Measurements from ENCODE around the gene CORO7. TPM values are rescaled to one million over a fixed set of nuclear protein-coding genes. Genes with fewer than 3 reads are reported as not detected.

The CORO7 gene
- total and polyA plus RNA-seq, 7 experiments from 2014 or later, result 29.6 to 572 (median 141) TPM

DNA sequence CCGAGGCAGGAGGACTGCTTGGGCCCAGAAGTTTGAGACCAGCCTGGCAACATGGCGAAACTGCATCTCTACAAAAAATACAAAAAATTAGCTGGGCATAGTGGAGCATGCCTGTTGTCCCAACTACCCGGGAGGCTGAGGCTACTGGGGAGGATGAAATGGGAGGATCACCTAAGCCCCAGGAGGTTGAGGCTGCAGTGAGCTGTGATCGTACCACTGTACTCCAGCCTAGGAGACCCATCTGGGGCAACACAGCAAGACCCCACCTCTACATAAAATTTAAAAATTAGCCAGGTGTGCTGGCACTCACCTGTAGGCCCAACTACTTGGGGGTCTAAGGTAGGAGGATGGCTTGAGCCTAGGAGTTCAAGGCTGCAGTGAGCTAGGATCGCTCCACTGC, 67.1 kb downstream of the CORO7 start:
- no peaks in the 10 kb centered on the region for H3K9me3 ChIP-seq (ENCODE audit: control insufficient read depth in 2 of 3, low read length in 3 of 3)
- CTCF ChIA-PET, result interaction anchor here (1.2 kb wide), 1 partner anchor 20 kb away, joined by 3 read pairs; no protein-coding TSS in a partner anchor
- no peak for ATAC-seq
- H3K27me3 ChIP-seq (ENCODE audit: control insufficient read depth in 2 of 2, insufficient read depth in 2 of 2, low read length in 2 of 2), result no peaks in the 10 kb centered on the region
- H3K4me1 ChIP-seq (ENCODE audit: control insufficient read depth in 2 of 2, insufficient read depth in 2 of 2, low read length in 2 of 2), result peaks cover 5 to 7% of the 10 kb centered on the region in 2 donors
- H3K36me3 ChIP-seq (ENCODE audit: control insufficient read depth in 2 of 3, insufficient read depth in 3 of 3, low read length in 3 of 3), result peaks cover 0 to 16% (median 0%) of the 10 kb centered on the region in 3 experiments
- no peaks in the 10 kb centered on the region for H3K27me3 Mint-ChIP-seq
- peaks cover 0 to 3% (median 0%) of the 10 kb centered on the region in 5 donors for H3K36me3 Mint-ChIP-seq
- no peak overlapping the region for H3K27ac ChIP-seq (ENCODE audit: low read depth, low read length)
- H3K4me1 Mint-ChIP-seq, result peaks cover 11 to 50% (median 37%) of the 10 kb centered on the region in 7 donors
- peaks cover 0 to 4% (median 0%) of the 10 kb centered on the region in 11 donors for H3K9me3 Mint-ChIP-seq
- peak overlapping the region in 2 of 9 donors; percentile 14 to 78 for H3K27ac Mint-ChIP-seq
- H3K4me3 ChIP-seq (ENCODE audit: low read length), result no peak overlapping the region
- POLR2A ChIA-PET, result interaction anchor here (0.6 kb wide), 1 partner anchor 120 kb away, joined by 5 read pairs; no protein-coding TSS in a partner anchor
- H3K4me3 Mint-ChIP-seq, result peak overlapping the region in 4 of 10 donors; percentile 8 to 90 (median 48)
- no peak for DNase-seq
- intact Hi-C loops (cut with micrococcal nuclease), result no loop called here

DNA sequence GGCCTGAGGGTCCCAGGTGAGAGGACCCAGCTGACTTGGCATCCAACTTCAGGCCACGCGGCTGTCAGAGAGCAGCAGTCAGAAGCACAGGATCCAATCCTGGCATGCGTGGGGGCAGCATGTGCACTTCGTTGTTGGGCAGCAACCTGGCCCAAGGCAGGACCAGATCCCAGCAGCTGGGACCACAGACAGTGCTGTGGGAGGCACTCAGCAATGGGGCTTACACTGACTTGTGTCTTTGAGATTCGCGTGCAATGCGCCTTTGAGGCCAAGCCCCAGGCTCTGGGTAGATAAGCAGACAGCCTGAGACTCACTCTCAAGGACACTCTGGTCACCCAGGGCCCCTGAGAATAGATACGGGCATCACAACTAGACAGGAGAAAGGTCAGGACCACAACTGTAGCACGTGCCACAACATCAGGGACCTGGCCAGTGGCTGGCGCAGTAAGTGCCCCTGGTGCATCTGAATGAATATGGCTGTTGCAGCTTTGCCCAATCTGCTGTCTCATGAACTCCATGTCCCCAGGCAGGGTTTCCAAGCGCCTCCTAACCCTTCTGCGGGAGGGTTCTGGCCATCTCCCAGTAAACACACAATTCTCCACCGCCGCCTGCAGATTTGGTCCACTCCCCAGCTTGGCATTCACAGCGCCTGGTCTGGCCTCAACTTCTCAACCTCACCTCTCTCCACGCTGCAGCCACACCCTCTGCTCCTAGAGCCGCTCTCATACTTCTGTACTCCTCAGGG, 68.5 kb downstream of the CORO7 start:
- Mint-ChIP-seq H3K27ac (peak overlapping the region in 5 of 9 donors; percentile 25 to 72 (median 31)), H3K27me3 (no peaks in the 10 kb centered on the region), H3K36me3 (peaks cover 0 to 2% (median 0%) of the 10 kb centered on the region in 5 donors), H3K4me3 (peak overlapping the region in 5 of 10 donors; percentile 24 to 71 (median 45)), H3K9me3 (peaks cover 0 to 4% (median 0%) of the 10 kb centered on the region in 11 donors), H3K4me1 (peaks cover 4 to 57% (median 41%) of the 10 kb centered on the region in 7 donors)
- Histone ChIP-seq H3K4me1 (ENCODE audit: control insufficient read depth in 2 of 2, insufficient read depth in 2 of 2, low read length in 2 of 2) (peaks cover 5 to 7% of the 10 kb centered on the region in 2 donors), H3K4me3 (ENCODE audit: low read length) (no peak overlapping the region), H3K27ac (ENCODE audit: low read depth, low read length) (no peak overlapping the region), H3K27me3 (ENCODE audit: control insufficient read depth in 2 of 2, insufficient read depth in 2 of 2, low read length in 2 of 2) (no peaks in the 10 kb centered on the region), H3K9me3 (ENCODE audit: control insufficient read depth in 2 of 3, low read length in 3 of 3) (no peaks in the 10 kb centered on the region), H3K36me3 (ENCODE audit: control insufficient read depth in 2 of 3, insufficient read depth in 3 of 3, low read length in 3 of 3) (peaks cover 0 to 14% (median 0%) of the 10 kb centered on the region in 3 experiments)
- ChIA-PET POLR2A (interaction anchor here (1.6 kb wide), 1 partner anchor 520 kb away, joined by 4 read pairs; no protein-coding TSS in a partner anchor), CTCF (interaction anchor here (0.6 kb wide), 1 partner anchor 59 kb away, joined by 3 read pairs; no protein-coding TSS in a partner anchor)
- intact Hi-C loops (cut with micrococcal nuclease), result no loop called here
- ATAC-seq, result no peak
- no peak for DNase-seq

DNA sequence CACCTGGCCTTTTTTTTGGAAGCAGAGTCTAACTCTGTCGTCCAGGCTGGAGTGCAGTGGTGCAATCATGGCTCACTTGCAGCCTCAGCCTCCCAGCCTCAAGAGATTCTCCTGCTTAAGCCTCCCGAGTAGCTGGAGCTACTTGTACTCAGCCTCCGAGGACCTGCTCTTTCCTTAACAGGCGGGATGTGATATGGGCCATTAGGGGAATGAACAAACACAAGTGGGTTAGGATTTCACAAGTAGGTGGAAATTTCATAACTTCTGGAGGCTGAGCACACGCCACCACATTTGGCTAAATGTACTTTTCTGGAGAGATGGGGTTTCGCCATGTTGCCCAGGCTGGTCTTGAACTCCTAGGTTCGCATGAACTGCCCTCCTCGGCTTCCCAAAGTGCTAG, 69.4 kb downstream of the CORO7 start:
- Mint-ChIP-seq H3K27ac (peak overlapping the region in 5 of 9 donors; percentile 19 to 67 (median 31)), H3K36me3 (peaks cover 0 to 2% (median 0%) of the 10 kb centered on the region in 5 donors), H3K4me3 (peak overlapping the region in 1 of 10 donors; percentile 16), H3K27me3 (no peaks in the 10 kb centered on the region), H3K4me1 (peaks cover 4 to 57% (median 41%) of the 10 kb centered on the region in 7 donors), H3K9me3 (peaks cover 0 to 4% (median 0%) of the 10 kb centered on the region in 11 donors)
- ATAC-seq (no peak), DNase-seq (no peak)
- Histone ChIP-seq H3K27ac (ENCODE audit: low read depth, low read length) (no peak overlapping the region), H3K36me3 (ENCODE audit: control insufficient read depth in 2 of 3, insufficient read depth in 3 of 3, low read length in 3 of 3) (peaks cover 0 to 14% (median 0%) of the 10 kb centered on the region in 3 experiments), H3K9me3 (ENCODE audit: control insufficient read depth in 2 of 3, low read length in 3 of 3) (no peaks in the 10 kb centered on the region), H3K27me3 (ENCODE audit: control insufficient read depth in 2 of 2, insufficient read depth in 2 of 2, low read length in 2 of 2) (no peaks in the 10 kb centered on the region), H3K4me1 (ENCODE audit: control insufficient read depth in 2 of 2, insufficient read depth in 2 of 2, low read length in 2 of 2) (peaks cover 5 to 7% of the 10 kb centered on the region in 2 donors), H3K4me3 (ENCODE audit: low read length) (no peak overlapping the region)
- intact Hi-C loops (cut with micrococcal nuclease), result no loop called here
- ChIA-PET CTCF (no interaction called here), POLR2A (interaction anchor here (0.5 to 1.6 kb wide), 2 partner anchors 284 to 521 kb away, joined by 3 to 4 read pairs; no protein-coding TSS in a partner anchor)

DNA sequence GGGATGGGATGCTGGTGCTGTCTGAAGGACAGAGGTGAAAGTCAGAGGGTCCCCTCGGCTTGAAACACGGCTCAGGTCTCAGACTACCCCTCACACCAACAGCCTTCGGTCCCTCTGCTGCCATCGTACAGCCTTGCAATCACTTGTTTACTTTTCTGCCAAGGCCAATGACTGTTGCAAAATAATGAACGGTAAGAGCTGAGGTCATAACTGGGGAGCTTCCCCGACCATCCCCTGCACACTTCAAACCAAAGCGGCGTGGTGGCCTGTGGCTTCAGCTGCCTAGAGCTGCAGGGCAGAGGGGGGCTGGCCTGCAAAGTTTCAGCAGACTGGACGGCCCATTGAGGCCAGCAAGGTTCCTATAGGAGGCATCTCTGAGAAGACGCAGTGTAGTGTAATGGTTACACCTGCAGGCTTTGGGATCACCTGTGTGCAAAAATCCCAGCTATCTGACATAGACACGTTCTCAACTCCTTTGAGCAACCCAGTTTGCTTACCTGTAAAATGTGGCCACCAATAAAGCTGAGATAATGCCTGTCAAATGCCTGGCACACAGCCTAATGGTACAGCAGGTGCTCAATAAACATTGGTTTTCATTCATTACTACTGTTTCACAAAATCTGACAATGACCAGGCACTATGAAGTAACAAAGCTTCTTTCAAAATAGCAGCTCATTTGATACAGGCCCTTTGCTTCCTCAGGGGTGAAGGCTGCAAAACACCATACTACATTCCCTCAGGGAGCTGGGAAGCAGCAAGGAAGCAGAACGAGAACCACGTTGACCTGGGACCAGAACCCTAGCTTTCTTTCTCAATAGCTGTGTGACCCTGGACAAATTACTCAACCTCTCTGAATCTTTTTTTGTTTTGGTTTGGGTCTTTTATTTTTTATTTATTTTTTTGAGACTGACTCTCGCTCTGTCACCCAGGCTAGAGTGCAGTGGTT, 70.3 kb downstream of the CORO7 start:
- intact Hi-C loops (cut with micrococcal nuclease), result no loop called here
- Mint-ChIP-seq H3K36me3 (peaks cover 0 to 2% (median 0%) of the 10 kb centered on the region in 5 donors), H3K27ac (peak overlapping the region in 5 of 9 donors; percentile 13 to 63 (median 28)), H3K9me3 (peaks cover 0 to 3% (median 0%) of the 10 kb centered on the region in 11 donors), H3K4me1 (peaks cover 4 to 52% (median 33%) of the 10 kb centered on the region in 7 donors), H3K4me3 (peak overlapping the region in 1 of 10 donors; percentile 56), H3K27me3 (no peaks in the 10 kb centered on the region)
- Histone ChIP-seq H3K27me3 (ENCODE audit: control insufficient read depth in 2 of 2, insufficient read depth in 2 of 2, low read length in 2 of 2) (no peaks in the 10 kb centered on the region), H3K9me3 (ENCODE audit: control insufficient read depth in 2 of 3, low read length in 3 of 3) (no peaks in the 10 kb centered on the region), H3K27ac (ENCODE audit: low read depth, low read length) (peak overlapping the region; percentile 13), H3K36me3 (ENCODE audit: control insufficient read depth in 2 of 3, insufficient read depth in 3 of 3, low read length in 3 of 3) (peaks cover 0 to 18% (median 0%) of the 10 kb centered on the region in 3 experiments), H3K4me1 (ENCODE audit: control insufficient read depth in 2 of 2, insufficient read depth in 2 of 2, low read length in 2 of 2) (peaks cover 5 to 7% of the 10 kb centered on the region in 2 donors), H3K4me3 (ENCODE audit: low read length) (no peak overlapping the region)
- ChIA-PET POLR2A (no interaction called here), CTCF (no interaction called here)
- DNase-seq (no peak), ATAC-seq (peak; percentile 50)

DNA sequence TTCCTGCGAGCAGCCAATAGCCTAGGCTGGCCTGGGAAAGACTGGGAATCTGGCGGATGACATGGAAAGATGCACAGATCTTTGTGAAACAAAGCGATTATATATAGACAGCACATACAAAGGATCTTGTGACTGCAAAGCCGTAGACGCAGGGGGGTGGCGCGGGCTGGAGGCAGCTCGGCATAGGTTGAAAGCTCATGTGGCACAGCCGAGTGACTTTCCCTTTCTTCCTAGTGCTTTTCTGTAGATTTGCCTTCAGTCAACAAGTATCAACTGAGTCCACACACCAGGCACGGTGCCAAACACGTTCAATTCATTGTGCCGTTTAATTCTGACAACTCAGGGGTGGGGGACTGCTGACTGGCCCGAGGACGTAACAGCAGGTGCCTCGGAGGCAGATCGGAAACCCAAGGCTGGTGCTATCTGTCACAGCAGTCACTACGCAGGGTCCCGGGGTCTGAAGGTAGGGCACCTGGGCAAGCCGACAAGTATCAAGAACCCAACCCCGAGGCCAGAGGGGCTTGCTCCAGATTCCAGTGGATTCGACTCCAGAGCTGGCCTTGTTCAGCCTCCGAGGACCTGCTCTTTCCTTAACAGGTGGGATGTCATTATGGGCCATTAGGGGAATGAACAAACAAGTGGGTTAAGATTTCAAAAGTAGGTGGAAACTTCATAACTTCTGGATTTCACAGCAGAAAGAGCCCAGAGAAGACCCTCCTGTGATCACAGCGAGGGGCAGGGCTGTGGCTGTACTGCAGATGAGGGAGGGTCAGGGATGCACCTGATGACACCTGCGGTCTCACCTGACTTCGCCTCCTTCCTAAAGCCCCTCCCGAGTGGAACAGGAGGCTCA, 71.2 kb downstream of the CORO7 start:
- Mint-ChIP-seq H3K9me3 (peaks cover 0 to 2% (median 0%) of the 10 kb centered on the region in 11 donors), H3K4me3 (no peak overlapping the region), H3K4me1 (peaks cover 4 to 48% (median 27%) of the 10 kb centered on the region in 7 donors), H3K36me3 (no peaks in the 10 kb centered on the region), H3K27me3 (no peaks in the 10 kb centered on the region), H3K27ac (peak overlapping the region in 6 of 9 donors; percentile 11 to 68 (median 48))
- Histone ChIP-seq H3K27ac (ENCODE audit: low read depth, low read length) (peak overlapping the region; percentile 40), H3K9me3 (ENCODE audit: control insufficient read depth in 2 of 3, low read length in 3 of 3) (no peaks in the 10 kb centered on the region), H3K36me3 (ENCODE audit: control insufficient read depth in 2 of 3, insufficient read depth in 3 of 3, low read length in 3 of 3) (peaks cover 0 to 21% (median 0%) of the 10 kb centered on the region in 3 experiments), H3K4me3 (ENCODE audit: low read length) (no peak overlapping the region), H3K27me3 (ENCODE audit: control insufficient read depth in 2 of 2, insufficient read depth in 2 of 2, low read length in 2 of 2) (no peaks in the 10 kb centered on the region), H3K4me1 (ENCODE audit: control insufficient read depth in 2 of 2, insufficient read depth in 2 of 2, low read length in 2 of 2) (peaks cover 2 to 7% of the 10 kb centered on the region in 2 donors)
- ChIA-PET CTCF (no interaction called here), POLR2A (no interaction called here)
- ATAC-seq (no peak), DNase-seq (no peak)
- intact Hi-C loops (cut with micrococcal nuclease), result no loop called here

All from naive thymus-derived CD4-positive, alpha-beta T cell (primary cell).